Measurements from ENCODE around the gene PLSCR3.
"Not testable (repeated sequence)": the region's sequence is repeated elsewhere in the genome, so short reads cannot be mapped to it uniquely, and the experiment has no call there.

Gene PLSCR3

DNA sequence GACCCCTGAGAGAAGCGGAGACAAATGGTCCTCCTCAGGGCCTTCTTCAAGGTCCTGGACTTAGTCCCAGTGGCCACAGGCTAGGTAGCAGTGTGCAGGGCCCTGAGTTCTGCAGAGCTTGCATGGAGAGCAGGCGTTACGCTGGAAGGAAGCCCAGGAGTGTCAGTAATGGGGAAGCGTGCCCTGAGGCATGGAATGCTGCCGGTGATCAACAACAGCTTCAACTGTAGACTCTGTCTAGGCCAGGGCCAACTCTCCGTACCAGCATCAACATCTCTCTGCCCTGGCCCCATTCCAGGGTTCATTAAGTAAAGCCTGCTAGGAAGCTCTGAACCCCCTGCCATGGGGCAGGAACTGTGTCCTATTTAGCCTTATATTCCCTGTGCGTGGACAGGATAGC is 14.0 kb downstream of the PLSCR3 start:
- DNase-seq (ENCODE audit: low spot score) = no peak

DNA sequence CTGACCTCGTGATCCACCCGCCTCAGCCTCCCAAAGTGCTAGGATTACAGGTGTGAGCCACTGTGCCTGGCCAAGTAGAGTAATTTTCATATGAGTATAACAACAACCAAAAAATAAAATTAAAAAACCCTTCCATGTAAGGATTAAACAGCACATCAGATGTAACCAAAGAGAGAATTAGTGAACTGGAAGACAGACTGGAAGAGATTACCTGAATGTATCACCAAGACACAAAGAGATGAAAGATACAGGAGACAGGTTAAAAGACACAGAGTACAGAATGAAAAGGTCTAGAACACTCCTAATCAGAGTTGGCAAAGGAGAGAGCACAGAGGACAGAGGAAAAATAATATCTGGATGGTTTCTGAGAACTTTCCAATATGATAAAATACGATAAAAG is 15.2 kb downstream of the PLSCR3 start:
- no peak for DNase-seq (ENCODE audit: low spot score)

DNA sequence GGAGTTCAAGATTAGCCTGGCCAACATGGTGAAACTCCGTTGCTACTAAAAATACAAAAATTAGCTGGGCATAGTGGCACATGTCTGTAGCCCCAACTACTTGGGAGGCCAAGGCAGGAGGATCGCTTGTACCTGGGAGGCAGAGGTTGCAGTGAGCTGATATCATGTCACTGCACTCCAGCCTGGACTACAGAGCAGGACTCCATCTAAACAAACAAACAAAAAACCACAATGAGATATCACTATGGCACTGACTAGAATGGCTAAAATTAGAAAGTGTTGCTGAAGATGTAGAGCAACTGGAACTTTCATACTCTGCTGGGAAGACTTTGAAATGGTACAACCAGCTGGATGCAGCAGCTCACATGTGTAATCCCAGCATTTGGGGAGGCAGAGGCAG is 20.0 kb downstream of the PLSCR3 start:
- DNase-seq (ENCODE audit: low spot score) = no peak

DNA sequence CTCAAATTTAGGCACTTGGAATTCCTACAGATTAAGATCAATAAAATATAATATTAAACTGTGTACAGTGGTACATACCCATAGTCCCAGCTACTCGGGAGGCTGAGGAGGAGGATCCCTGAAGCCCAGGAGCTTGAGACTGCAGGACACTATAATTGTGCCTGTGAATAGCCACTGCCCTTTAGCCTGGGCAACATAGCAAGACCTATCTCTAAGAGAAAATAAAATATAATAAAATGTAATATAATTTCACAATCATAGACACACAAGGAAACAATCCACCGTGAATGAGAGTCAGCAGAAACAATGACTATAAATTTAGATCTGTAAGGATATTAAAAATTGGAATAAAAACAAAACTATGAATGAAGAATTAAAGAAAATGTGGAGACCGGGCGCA is 23.5 kb downstream of the PLSCR3 start:
- no peak for DNase-seq (ENCODE audit: low spot score)

DNA sequence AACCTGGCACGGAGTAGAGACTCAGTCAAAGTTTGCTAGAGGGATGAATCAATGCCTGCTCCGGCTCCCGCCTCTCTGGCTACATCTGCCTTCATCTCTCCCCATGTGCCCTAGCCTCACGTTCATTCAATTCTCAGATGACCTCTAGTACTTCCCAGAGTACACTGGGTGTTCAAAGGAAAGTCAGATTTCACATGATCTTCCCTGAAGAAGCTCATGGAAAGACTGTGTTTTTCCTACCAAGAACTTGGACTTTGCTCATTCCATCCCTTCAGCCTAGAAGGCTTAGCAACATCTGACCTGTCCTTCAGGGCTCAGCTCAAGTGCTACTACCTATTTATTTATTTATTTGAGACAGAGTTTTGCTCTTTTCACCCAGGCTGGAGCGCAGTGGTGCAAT is 24.5 kb downstream of the PLSCR3 start:
- no peak for DNase-seq (ENCODE audit: low spot score)

DNA sequence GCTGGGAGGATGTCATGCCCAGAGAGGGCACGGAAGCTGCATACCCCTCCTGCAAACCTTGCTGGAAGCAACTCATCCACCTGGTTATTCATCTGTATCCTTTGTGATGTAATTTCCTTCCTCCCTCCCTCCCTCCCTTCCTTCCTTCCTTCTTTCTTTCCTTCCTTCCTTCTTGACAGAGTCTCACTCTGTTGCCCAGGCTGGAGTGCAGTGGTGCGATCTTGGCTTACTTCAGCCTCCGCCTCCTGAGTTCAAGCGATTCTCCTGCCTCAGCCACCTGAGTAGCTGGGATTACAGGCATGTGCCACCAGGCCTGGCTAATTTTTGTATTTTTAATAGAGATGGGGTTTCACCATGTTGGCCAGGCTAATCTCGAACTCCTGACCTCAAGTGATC is 25.7 kb downstream of the PLSCR3 start:
- not testable (repeated sequence) for DNase-seq (ENCODE audit: low spot score)

DNA sequence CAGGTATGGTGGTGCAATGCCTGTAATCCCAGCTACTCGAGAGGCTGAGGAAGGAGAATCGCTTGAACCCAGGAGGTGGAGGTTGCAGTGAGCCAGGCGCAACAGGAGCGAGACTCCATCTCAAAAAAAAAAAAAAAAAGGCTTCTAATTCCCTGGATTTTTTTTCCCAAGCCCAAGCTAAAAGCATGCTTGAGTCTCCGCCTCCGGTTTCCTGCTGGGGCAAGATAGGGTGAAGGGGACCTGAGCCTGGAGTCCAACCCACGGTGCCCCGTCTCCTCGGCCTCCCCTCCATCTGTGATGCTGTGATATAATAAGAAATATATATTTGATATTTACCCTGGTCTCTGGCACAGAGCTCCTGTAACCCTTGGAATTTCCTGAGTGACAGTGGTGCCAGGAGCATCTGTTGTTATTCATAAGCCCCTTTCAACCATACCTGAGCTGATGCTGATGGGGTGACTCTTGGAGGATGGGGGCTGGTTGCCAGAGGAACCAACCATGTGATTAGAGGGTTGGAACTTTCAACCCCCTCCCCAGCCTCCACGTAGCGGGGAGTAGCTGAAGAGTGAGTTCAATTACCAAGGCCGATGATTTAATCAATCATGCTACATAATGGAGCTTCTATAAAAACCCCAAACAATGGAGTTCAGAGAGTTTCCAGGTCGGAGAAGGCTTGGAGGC is 26.3 kb downstream of the PLSCR3 start:
- no peak for DNase-seq (ENCODE audit: low spot score)

DNA sequence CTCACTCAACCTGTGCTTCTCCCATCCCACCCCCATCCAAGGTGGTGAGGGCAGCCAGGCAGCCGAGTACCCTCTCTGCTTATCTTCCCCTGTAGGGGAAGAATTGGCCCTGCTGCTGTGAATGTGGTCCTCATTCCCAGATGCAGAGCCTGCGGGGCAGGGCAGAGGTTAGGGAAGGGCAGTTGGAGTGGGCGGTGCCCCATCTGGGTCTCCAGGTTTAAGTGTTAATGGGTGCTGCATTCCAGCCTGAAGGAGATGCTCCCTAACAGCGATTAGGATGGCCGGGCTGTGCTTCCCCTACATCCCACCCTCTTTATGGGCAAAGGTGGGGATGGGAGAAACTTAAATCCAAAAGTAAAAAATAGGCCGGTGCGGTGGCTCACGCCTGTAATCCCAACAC is 27.2 kb downstream of the PLSCR3 start:
- no peak for DNase-seq (ENCODE audit: low spot score)

DNA sequence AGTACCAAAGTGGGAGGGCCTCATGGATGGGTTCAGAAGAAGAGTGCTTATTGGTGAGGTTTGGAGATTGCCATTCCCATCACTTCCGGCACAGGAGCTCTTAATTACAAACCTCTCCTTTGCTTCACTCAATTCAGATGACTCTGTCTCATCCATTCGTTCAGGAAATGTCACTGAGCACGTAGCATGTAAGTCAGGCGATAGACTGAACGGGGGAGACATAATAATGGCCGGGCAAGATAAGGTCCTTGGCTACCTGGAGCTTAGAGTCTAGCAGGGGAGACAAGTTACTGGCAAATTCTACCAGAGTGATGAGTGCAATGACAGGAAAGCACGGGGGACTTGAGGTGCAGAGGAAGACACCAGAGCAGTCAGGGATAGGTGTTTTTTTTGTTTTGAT is 28.4 kb downstream of the PLSCR3 start:
- DNase-seq (ENCODE audit: low spot score) = not testable (repeated sequence)

DNA sequence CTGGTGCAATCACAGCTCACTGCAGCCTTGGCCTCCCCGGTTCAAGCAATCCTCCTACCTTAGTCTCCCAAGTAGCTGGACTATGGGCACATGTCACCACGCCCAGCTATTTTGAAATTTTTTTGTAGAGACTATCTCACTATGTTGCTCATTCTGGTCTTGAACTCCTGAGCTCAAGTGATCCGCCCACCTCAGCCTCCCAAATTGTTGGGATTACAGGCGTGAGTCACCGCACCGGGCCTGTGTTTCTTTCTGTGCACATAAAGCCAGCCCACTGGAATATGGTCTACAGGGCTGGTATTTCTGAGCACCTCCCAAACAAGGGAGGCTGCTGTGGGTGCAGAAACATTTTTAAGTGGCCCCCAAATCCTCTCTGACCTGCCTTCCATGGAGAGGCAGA is 31.0 kb downstream of the PLSCR3 start:
- no peak for DNase-seq (ENCODE audit: low spot score)

DNA sequence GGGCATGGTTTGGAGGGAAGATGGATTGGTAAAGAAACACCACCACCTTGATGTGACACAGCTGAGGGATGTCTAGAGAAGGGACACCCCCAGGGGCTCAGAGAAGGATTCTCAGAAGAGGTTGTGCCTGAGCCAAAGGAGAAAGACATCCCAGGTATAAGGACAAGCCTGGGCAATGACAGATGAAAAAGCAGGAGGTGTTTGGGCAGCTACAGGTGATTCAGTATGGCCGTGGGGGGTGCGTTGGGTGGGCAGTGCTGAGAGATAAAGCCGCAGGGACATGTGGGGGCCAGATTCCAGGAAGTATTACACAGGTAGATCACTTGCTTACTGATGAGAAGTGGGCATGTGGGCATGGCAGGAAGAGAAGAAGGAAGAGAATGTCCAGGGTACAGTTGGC is 32.4 kb downstream of the PLSCR3 start:
- no peak for DNase-seq (ENCODE audit: low spot score)

DNA sequence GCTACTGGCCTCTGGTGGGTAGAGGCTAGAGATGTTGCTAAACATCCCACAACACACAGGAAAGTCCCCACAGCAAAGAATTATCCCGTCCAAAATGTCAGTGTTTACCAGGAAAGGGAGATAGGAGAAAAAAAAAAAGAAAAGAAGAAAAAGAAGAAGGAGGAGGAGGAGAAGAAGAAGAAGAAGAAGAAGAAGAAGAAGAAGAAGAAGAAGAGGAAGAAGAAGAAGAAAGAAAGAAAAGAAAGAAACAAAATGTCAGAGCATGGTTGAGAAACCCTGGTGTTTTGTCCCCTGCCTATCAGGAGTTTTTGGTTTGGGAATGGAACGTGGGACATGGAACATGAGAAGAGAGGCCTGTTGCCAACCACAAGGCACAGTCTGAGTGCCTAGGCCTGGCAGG is 36.9 kb downstream of the PLSCR3 start:
- no peak for DNase-seq (ENCODE audit: low spot score)

DNA sequence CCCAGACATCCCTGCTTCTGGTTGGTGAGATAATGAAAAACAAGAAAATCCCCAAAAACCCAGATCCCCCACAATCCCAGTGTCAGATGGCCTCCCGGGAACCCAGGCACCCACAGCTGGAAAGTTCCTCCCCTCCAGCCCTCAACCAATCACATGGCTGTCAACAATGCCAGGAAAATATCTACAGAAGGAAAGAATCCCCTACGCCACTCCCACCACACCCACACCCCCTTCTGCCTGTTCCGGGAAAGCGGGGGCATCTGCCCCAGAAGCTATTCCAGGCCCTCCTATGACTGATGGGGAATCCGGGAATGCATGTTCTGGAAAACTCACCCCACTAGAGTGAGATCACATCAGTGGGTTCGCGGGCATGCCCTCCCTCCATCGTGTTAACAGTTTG is 37.6 kb downstream of the PLSCR3 start:
- DNase-seq (ENCODE audit: low spot score) = no peak

DNA sequence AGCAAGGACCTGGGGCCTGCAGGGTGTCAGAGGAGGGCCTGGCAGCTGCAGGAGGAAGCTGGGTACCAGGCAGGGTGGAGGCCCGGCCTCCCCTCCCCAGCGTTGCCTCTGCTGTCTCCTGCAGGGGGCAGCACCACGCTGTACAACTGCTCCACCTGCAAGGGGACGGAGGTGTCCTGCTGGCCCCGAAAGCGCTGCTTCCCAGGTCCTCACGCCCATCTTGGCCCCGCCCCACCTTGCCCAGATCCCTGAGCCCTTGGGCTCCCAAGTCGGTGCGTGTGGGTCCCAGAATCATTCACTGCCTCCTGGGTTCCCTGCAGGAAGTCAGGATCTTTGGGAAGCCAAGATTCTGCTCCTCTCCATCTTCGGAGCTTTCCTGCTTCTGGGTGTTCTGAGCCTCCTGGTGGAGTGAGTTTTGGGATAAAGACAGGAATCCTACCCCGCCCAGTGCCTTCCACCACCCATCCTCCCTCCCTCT is 38.2 kb downstream of the PLSCR3 start:
- peak; percentile 36 for DNase-seq (ENCODE audit: low spot score)

DNA sequence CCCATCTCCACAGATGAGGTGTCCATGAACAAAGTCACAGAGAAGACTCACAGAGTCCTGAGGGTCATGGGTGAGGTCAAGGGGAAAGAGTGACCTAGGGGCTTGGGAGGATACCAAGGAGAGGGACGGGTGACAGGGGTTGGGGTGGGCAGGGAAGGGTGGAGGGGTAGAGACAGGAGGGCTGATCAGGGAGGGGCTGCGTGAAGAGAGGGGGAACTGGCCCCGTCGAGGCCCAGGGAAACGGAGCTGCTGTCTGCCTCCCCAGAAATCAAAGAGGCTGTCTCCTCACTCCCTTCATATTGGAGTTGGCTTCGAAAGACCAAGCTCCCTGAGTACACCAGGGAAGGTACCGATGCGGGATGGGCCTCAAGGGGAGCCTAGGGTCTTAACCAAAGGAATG is 38.8 kb downstream of the PLSCR3 start:
- no peak for DNase-seq (ENCODE audit: low spot score)

DNA sequence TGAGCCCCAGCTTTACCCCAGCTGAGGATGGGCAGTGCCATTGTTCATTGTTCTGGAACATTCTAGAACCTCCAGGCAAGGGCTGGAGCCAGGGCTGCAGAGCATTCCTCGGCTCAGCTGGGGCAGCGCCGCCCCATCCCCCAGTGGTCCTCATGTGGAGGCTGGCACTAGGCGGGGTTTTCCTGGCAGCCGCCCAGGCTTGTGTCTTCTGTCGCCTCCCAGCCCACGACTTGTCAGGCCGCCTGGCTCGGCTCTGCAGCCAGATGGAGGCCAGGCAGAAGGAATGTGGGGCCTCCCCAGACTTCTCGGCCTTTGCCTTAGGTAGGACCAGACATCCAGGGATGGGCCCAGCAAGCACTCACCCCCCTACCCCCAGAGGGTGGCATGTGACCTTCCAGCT is 39.3 kb downstream of the PLSCR3 start, which contains the start of gene TMEM95:
Gene TMEM95, plus strand, starts transcription at position 104 of the 400 bp plus-strand sequence. Its CDS starts 49 bp downstream, at position 153.
- DNase-seq (ENCODE audit: low spot score) = no peak

DNA sequence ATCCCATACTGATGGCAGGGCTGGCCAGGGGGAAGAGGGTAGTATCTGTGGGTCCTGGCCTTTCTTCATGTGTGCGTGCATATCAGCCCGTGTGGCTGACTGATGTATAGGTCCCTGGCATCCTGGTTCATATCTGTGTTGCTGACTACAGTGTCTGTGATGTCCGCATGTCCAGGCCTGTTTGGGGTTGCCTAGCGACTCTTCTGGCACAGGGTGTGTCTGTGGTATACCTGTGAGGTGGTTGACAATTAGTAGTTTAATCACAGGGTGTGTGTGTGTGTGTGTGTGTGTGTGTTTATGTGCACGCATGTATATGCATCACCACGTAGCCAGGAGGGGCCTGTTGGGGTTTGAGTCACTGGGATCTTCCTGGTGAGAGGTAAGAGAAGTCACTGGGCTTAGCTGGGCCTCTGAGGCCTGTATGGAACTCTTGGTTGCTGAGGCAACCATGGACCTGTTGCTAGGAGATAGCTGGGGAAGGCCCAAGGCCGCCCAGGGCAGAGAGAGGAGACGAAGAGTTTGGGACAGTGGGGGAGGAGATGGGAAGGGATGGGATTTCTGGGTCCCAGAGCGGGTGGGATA is 40.0 kb downstream of the PLSCR3 start:
- no peak for DNase-seq (ENCODE audit: low spot score)

DNA sequence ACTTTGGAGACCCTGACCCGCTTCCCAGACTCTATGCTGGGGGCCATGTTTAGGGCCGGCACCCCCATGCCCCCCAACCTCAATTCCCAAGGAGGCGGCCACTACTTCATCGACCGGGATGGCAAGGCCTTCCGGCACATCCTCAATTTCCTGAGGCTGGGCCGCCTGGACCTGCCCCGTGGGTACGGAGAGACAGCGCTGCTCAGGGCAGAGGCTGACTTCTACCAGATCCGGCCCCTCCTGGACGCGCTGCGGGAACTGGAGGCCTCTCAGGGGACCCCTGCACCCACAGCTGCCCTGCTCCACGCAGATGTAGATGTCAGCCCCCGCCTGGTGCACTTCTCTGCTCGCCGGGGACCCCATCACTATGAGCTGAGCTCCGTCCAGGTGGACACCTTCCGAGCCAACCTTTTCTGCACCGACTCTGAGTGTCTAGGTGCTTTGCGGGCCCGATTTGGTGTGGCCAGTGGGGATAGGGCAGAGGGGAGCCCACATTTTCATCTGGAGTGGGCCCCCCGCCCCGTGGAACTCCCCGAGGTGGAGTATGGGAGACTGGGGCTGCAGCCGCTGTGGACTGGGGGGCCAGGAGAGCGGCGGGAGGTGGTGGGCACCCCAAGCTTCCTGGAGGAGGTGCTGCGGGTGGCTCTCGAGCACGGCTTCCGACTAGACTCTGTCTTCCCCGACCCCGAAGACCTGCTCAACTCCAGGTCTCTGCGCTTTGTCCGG is 41.3 kb downstream of the PLSCR3 start:
- no peak for DNase-seq (ENCODE audit: low spot score)

DNA sequence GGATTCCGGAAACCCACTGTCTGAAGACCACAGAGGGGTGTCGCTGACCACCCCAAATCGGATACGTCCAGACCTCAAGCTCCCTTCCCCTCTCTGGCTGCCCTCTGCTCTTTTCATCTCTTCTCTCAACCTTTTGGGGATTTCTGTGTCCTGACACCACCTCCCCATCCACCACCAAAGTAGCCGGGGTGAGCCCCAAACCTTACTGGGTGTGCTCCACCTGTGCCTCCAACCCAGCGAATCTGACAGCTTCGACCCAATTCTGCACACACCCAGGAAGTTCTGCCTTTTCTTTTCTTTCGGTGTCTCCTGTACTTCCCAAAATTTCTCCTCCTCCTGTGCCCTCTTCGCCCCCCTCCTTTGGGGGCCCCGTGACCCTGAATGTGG is 41.8 kb downstream of the PLSCR3 start:
- DNase-seq (ENCODE audit: low spot score) = no peak

DNA sequence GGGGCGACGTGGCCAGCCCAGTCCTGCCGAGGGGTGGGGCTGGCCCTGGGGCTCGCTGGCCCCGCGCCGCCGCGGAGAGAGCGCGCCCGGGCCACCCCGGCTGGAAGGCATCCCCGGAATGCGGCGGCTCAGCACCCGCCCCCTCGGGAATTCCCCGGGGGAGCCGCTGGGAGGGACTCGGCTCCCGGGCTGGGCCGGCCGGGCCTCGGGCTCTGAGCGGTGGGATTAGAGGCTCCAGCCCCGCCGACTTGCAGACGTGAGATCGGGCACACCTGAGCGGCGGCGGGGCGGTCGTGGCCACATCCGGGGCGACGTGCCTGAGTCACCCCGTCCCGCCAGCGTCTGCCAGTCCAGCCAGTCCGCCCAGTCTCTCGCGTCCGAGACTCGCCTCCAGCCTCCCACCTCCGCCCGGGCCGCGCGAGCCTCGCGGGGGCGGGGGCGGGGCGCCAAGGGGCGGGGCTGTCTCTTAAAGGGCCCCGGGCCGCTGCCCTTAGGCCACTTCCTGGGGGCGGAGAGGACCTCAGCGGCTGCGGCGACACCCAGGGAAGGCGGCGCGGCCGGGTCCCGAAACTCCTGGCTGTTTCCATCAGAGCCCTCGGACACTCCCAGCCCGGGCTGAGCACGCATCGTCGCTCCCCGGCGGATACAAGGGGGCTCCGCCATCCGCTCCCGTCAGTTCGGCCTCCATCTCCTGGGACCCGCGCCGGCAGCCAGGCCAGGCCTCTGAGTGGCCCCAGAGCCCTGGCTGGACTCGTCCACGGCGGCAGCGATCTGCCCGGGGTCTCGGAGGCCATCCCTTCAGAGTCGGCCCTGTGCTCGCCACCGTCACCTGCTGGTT is 42.4 kb downstream of the PLSCR3 start, which contains the start of gene KCTD11:
Gene KCTD11, plus strand, starts transcription at position 498 of the 838 bp plus-strand sequence.
- DNase-seq (ENCODE audit: low spot score) = peak; percentile 92

DNA sequence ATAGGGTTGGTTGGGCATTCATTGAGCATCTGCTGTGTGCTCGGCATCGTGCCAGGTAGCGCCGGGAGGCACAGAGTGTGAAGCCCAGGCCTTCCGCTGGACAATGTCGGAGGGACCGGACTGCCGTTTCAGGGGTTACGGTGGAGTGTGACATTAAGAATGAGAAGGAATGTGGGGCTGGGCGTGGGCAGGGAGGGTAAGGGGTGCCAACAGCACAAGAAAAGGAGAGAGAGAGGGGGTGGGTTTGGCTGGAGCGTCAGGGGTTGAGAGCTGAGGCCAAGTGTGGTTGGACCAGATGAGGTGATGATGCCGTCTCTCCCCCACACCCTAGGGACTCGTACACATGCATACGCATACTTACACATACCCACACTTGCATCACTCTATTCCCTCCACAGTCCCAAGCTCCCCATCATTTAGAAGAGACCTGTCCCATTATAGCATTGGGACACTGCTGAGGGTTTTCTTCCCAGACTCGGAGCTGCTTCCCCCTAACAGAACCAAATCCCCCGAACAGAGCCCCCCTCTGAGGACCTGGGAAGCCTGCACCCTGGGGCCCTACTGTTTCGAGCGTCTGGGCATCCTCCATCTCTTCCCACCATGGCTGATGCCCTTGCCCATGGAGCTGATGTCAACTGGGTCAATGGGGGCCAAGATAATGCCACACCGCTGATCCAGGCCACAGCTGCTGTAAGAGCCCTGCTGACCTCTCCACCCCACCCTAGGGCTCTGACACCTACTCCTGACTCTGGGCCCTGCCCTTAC is 45.7 kb downstream of the PLSCR3 start:
- no peak for DNase-seq (ENCODE audit: low spot score)

Data from COLO829 (cell line).